Peyer's patch (tissue), 4 donors: ENCODE data around the gene DACH1. TPM values are rescaled to one million over a fixed set of nuclear protein-coding genes. Genes with fewer than 3 reads are reported as not detected.

Experiments
- DNase-seq, 3 donors: peaks; one replicate each; pipeline ENCODE4 v3.0.0-alpha.2; 2017 to 2019
- H3K27ac ChIP-seq, 4 donors: fragments of 200-600 bp; sonication (generic); one replicate each; pipeline ENCODE4 v1.5.1; 2016 to 2019
- H3K27me3 ChIP-seq, 2 donors: fragments of 200-600 bp; sonication (generic); one replicate each; pipeline ENCODE4 v1.5.1; 2019
- H3K36me3 ChIP-seq, 3 donors: fragments of 200-600 bp; sonication (generic); one replicate each; pipeline ENCODE4 v1.5.1; 2016 to 2019
- H3K4me1 ChIP-seq, 4 donors: fragments of 200-600 bp; sonication (generic); one replicate each; pipeline ENCODE4 v1.5.1; 2016 to 2019
- H3K4me3 ChIP-seq, 4 donors: fragments of 200-600 bp; sonication (generic); 1 replicate in 3 of 4; 2 replicates in 1 of 4; pipeline ENCODE4 v1.5.1; 2016 to 2019; ENCODE audit warnings: mild to moderate bottlenecking in 1 of 4
- H3K9me3 ChIP-seq, 4 donors: fragments of 200-600 bp; sonication (generic); one replicate each; pipeline ENCODE4 v1.5.1; 2016 to 2019; ENCODE audit warnings: mild to moderate bottlenecking in 1 of 4
- POLR2A ChIP-seq, 2 donors: fragments of 450-650 bp; IDR thresholded peaks; one replicate each; pipeline ENCODE4 v1.5.1; 2017; ENCODE audit warnings: antibody characterized with exemption in 2 of 2, mild to moderate bottlenecking in 2 of 2, moderate library complexity in 2 of 2
- total RNA-seq, 4 donors: library from RNA; depleted of rRNA; stranded (reverse); fragments of >200 nt; gene quantifications; one replicate each; pipeline ENCODE4 v1.1.0, GENCODE V29; 2016
- TF ChIP-seq, protein P1 (sequence below), 6 experiments: fragments of 450-650 bp in 4 of 6; fragments of 200-600 bp in 2 of 6; sonication (generic) in 1 of 6; IDR thresholded peaks; one replicate each; pipeline ENCODE4 v1.5.1; 2017 to 2019; ENCODE audit warnings: antibody characterized with exemption in 6 of 6, mild to moderate bottlenecking in 3 of 6, moderate library complexity in 1 of 6

DACH1 gene
- total RNA-seq, 4 donors from 2014 or later: 15.2 to 63.5 (median 24.4) TPM

DNA sequence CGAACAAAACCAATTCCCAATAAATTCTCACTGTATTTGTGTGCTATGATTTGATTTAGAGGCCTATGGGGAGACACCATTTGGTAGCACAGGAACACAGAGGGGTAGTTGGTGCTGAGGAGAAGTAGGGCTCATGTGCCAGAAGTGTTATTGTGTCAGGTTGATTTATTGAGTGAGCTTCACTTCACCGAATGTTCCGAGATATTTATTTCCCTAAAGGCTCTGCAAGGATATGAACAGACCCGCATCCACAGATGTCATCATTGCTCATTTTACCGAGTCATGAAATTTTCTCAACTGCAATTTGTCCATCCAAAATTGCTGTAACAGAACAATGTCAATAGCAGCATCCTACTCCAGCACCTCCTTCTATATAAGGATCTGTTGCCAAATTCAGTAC, 69.5 kb downstream of the DACH1 start:
- DNase-seq: no peak
- no peaks in the 10 kb centered on the region for H3K36me3 ChIP-seq
- no peaks in the 10 kb centered on the region for H3K27me3 ChIP-seq
- TF ChIP-seq, protein P1, sequence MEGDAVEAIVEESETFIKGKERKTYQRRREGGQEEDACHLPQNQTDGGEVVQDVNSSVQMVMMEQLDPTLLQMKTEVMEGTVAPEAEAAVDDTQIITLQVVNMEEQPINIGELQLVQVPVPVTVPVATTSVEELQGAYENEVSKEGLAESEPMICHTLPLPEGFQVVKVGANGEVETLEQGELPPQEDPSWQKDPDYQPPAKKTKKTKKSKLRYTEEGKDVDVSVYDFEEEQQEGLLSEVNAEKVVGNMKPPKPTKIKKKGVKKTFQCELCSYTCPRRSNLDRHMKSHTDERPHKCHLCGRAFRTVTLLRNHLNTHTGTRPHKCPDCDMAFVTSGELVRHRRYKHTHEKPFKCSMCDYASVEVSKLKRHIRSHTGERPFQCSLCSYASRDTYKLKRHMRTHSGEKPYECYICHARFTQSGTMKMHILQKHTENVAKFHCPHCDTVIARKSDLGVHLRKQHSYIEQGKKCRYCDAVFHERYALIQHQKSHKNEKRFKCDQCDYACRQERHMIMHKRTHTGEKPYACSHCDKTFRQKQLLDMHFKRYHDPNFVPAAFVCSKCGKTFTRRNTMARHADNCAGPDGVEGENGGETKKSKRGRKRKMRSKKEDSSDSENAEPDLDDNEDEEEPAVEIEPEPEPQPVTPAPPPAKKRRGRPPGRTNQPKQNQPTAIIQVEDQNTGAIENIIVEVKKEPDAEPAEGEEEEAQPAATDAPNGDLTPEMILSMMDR (IDR thresholded peaks at IDR 0.05): no peak
- no peak for TF ChIP-seq POLR2A (IDR thresholded peaks at IDR 0.05)
- H3K27ac ChIP-seq: no peak overlapping the region
- no peaks in the 10 kb centered on the region for H3K4me1 ChIP-seq
- H3K9me3 ChIP-seq: no peaks in the 10 kb centered on the region
- no peak overlapping the region for H3K4me3 ChIP-seq

DNA sequence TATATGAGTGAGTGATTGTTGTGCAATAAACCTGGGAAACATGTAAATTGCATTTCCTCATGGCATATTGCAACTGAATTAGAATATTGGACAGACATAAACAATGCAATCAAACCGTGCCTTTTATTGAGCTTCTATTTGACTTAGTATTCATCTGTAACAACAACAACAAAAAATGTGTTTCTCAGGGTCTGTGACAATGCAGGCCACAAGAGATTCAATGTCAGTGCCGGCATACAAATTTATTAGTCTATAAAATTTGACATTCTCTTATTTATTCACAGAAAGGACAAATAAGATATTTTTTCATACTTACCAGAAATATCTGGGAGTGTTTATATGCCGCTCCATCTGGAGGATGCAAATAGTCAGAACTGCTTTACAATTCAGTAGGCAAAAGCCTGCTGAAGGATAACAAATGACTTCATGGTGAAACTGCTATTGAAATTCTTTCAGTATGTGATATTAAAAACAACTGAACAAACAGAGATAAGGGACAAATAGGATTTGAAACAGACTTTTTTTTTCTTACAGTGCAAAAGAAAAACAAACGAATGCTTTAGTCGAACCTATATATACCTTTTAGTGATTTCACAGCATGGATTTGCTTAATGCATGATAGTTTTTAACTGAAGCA, 77.2 kb downstream of the DACH1 start:
- DNase-seq: no peak
- Histone ChIP-seq H3K9me3 (no peaks in the 10 kb centered on the region), H3K4me1 (no peaks in the 10 kb centered on the region), H3K4me3 (no peak overlapping the region), H3K27me3 (no peaks in the 10 kb centered on the region), H3K36me3 (no peaks in the 10 kb centered on the region), H3K27ac (no peak overlapping the region)
- no peak for TF ChIP-seq POLR2A (IDR thresholded peaks at IDR 0.05)
- TF ChIP-seq, protein P1 (IDR thresholded peaks at IDR 0.05): no peak

DNA sequence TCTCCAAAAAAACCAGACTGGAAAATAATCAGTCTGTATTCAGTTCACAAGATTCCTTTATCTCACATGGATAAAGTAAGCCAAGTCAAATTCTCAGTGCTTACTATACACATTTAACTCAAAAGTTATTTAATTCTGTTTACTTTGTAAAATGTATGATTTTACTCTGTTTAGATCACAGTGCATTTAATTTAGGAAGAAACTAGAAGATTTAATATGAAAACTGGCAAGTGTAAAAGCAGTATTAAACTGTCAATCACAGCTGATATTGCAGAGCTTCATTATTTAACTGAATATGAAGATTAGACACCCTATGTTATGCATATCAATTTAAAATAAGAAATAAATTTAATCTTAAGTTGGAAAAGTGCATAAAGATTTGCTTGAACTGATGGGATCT, 78.0 kb downstream of the DACH1 start:
- TF ChIP-seq, protein P1 (IDR thresholded peaks at IDR 0.05): no peak
- TF ChIP-seq POLR2A (IDR thresholded peaks at IDR 0.05): no peak
- no peaks in the 10 kb centered on the region for H3K9me3 ChIP-seq
- no peaks in the 10 kb centered on the region for H3K36me3 ChIP-seq
- H3K4me3 ChIP-seq: no peak overlapping the region
- H3K27ac ChIP-seq: no peak overlapping the region
- DNase-seq: no peak
- H3K4me1 ChIP-seq: no peaks in the 10 kb centered on the region
- H3K27me3 ChIP-seq: no peaks in the 10 kb centered on the region

DNA sequence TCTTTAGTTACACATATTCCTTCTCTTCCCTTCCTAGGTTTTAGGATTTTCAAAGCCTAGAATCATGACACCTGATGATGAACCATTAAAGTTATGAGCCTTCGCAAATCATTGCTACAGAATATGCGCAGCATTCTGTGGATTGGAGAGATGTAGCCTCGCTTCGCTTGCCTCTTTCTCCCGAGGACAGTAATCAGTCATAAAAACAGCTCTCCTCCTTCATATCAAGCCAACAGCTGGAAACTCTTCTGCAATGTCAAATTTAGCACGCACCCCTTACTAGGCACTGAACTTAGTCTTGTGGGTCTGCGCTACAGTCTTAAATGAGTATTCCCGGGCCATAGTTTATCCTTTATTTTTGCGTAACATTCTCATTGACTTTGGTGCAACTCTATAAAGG, 79.6 kb downstream of the DACH1 start:
- no peak for DNase-seq
- no peak overlapping the region for H3K4me3 ChIP-seq
- TF ChIP-seq, protein P1 (IDR thresholded peaks at IDR 0.05): no peak
- no peak for TF ChIP-seq POLR2A (IDR thresholded peaks at IDR 0.05)
- H3K36me3 ChIP-seq: no peaks in the 10 kb centered on the region
- no peaks in the 10 kb centered on the region for H3K9me3 ChIP-seq
- H3K27ac ChIP-seq: no peak overlapping the region
- no peaks in the 10 kb centered on the region for H3K4me1 ChIP-seq
- H3K27me3 ChIP-seq: no peaks in the 10 kb centered on the region

DNA sequence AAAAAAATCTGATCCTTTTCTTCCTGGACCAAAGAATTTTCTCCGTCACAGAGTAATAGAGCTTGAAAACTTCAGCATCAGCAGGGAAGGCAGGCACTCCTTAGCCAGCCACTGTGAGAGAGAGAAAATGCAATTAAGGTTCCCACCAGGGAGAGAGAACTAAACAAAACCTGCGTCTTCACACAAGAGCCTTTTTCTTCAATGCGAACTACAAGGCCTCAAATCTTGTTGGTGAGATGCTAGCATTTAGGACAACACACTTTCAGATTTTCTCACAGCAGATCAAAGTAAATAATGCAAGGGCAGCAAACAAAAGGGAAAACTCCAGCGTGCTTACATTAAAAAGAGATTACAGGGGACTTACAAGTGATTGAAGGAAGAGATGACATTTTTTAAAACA, 80.1 kb downstream of the DACH1 start:
- no peaks in the 10 kb centered on the region for H3K9me3 ChIP-seq
- DNase-seq: no peak
- H3K36me3 ChIP-seq: no peaks in the 10 kb centered on the region
- no peak overlapping the region for H3K4me3 ChIP-seq
- H3K4me1 ChIP-seq: no peaks in the 10 kb centered on the region
- no peaks in the 10 kb centered on the region for H3K27me3 ChIP-seq
- no peak overlapping the region for H3K27ac ChIP-seq
- TF ChIP-seq POLR2A (IDR thresholded peaks at IDR 0.05): no peak
- TF ChIP-seq, protein P1 (IDR thresholded peaks at IDR 0.05): no peak

DNA sequence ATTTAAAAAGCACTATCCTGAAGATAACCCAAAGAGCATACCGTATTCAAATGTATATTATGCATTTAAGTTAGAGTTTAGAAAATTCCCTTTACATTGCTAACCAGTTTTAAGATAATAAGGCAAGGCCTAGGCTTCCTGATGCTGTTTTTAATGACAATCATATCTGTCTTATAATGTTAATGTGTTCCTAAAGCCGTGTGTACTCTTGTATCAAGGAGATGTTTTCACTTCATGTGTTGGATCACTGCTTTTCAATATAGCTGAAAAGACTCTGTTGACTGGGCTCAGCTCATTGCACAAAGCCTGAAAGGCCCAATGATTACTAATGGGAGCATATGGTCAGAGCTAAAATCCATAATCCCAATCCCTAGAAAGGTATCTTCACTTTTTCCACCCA, 81.6 kb downstream of the DACH1 start:
- H3K4me1 ChIP-seq: no peaks in the 10 kb centered on the region
- H3K27ac ChIP-seq: no peak overlapping the region
- H3K36me3 ChIP-seq: no peaks in the 10 kb centered on the region
- no peaks in the 10 kb centered on the region for H3K27me3 ChIP-seq
- TF ChIP-seq POLR2A (IDR thresholded peaks at IDR 0.05): no peak
- TF ChIP-seq, protein P1 (IDR thresholded peaks at IDR 0.05): no peak
- no peak overlapping the region for H3K4me3 ChIP-seq
- DNase-seq: no peak
- H3K9me3 ChIP-seq: no peaks in the 10 kb centered on the region
